Peyer's patch (tissue), 4 donors: ENCODE data around the gene SERTAD1. TPM values are rescaled to one million over a fixed set of nuclear protein-coding genes. Genes with fewer than 3 reads are reported as not detected.
A peak's percentile ranks its signal among the peaks of the same experiment; 100 is the strongest.

Experiments
- DNase-seq, 3 donors: peaks; one replicate each; pipeline ENCODE4 v3.0.0-alpha.2; 2017 to 2019
- H3K27ac ChIP-seq, 4 donors: fragments of 200-600 bp; sonication (generic); one replicate each; pipeline ENCODE4 v1.5.1; 2016 to 2019
- H3K27me3 ChIP-seq, 2 donors: fragments of 200-600 bp; sonication (generic); one replicate each; pipeline ENCODE4 v1.5.1; 2019
- H3K36me3 ChIP-seq, 3 donors: fragments of 200-600 bp; sonication (generic); one replicate each; pipeline ENCODE4 v1.5.1; 2016 to 2019
- H3K4me1 ChIP-seq, 4 donors: fragments of 200-600 bp; sonication (generic); one replicate each; pipeline ENCODE4 v1.5.1; 2016 to 2019
- H3K4me3 ChIP-seq, 4 donors: fragments of 200-600 bp; sonication (generic); 1 replicate in 3 of 4; 2 replicates in 1 of 4; pipeline ENCODE4 v1.5.1; 2016 to 2019; ENCODE audit warnings: mild to moderate bottlenecking in 1 of 4
- H3K9me3 ChIP-seq, 4 donors: fragments of 200-600 bp; sonication (generic); one replicate each; pipeline ENCODE4 v1.5.1; 2016 to 2019; ENCODE audit warnings: mild to moderate bottlenecking in 1 of 4
- POLR2A ChIP-seq, 2 donors: fragments of 450-650 bp; IDR thresholded peaks; one replicate each; pipeline ENCODE4 v1.5.1; 2017; ENCODE audit warnings: antibody characterized with exemption in 2 of 2, mild to moderate bottlenecking in 2 of 2, moderate library complexity in 2 of 2
- total RNA-seq, 4 donors: library from RNA; depleted of rRNA; stranded (reverse); fragments of >200 nt; gene quantifications; one replicate each; pipeline ENCODE4 v1.1.0, GENCODE V29; 2016
- TF ChIP-seq, protein P1 (sequence below), 6 experiments: fragments of 450-650 bp in 4 of 6; fragments of 200-600 bp in 2 of 6; sonication (generic) in 1 of 6; IDR thresholded peaks; one replicate each; pipeline ENCODE4 v1.5.1; 2017 to 2019; ENCODE audit warnings: antibody characterized with exemption in 6 of 6, mild to moderate bottlenecking in 3 of 6, moderate library complexity in 1 of 6

SERTAD1 gene
- total RNA-seq, 4 donors from 2014 or later: 4.1 to 18.2 (median 11.6) TPM

DNA sequence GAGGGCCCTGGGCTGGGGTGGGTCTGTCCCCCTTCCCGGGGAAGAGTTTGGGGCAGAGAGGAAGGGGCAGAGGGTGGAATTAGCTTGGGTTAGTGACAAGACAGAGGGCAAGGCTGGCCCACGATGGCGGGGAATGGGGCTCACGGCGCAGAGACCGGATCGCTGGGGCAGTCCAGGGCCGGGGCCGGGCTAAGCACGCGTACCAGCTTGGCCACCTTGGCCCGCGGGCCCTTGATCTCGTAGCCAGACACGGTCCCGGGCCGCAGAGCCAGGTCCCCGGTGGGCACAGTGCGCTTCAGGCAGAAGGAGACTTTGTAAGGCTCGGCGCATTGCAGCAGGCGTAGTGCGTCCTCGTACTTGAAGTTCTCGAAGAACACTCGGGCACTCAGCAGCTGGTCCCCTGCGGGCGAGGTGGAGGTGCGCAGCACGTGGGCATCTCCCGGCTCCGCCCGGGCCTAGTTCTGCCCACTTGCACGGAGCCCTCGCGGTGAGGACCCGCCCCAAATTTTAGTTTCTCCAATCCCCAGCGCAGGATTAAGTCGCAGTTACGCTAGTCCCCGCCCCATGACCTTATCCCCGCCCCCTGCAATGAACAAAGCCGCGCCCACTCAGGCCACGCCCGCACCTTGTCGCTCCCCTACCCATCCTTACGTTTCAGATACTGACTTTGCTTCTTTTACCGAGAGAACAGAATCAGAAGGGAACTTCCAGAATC lies 27.2 kb downstream of the SERTAD1 start:
- Histone ChIP-seq H3K9me3 (no peaks in the 10 kb centered on the region), H3K27me3 (no peaks in the 10 kb centered on the region), H3K4me3 (no peak overlapping the region), H3K27ac (peak overlapping the region in 2 of 4 donors; percentile 38 to 42), H3K4me1 (peaks cover 0 to 11% (median 2%) of the 10 kb centered on the region in 4 donors), H3K36me3 (no peaks in the 10 kb centered on the region)
- TF ChIP-seq, protein P1, sequence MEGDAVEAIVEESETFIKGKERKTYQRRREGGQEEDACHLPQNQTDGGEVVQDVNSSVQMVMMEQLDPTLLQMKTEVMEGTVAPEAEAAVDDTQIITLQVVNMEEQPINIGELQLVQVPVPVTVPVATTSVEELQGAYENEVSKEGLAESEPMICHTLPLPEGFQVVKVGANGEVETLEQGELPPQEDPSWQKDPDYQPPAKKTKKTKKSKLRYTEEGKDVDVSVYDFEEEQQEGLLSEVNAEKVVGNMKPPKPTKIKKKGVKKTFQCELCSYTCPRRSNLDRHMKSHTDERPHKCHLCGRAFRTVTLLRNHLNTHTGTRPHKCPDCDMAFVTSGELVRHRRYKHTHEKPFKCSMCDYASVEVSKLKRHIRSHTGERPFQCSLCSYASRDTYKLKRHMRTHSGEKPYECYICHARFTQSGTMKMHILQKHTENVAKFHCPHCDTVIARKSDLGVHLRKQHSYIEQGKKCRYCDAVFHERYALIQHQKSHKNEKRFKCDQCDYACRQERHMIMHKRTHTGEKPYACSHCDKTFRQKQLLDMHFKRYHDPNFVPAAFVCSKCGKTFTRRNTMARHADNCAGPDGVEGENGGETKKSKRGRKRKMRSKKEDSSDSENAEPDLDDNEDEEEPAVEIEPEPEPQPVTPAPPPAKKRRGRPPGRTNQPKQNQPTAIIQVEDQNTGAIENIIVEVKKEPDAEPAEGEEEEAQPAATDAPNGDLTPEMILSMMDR (IDR thresholded peaks at IDR 0.05): no peak
- TF ChIP-seq POLR2A (IDR thresholded peaks at IDR 0.05): no peak
- peak; percentile 42 to 79 (median 76) for DNase-seq

GRCh38 chr19:40397568-40397906 lies 28.3 kb downstream of the SERTAD1 start:
- Histone ChIP-seq H3K4me3 (no peak overlapping the region), H3K9me3 (no peaks in the 10 kb centered on the region), H3K36me3 (no peaks in the 10 kb centered on the region), H3K4me1 (peaks cover 0 to 5% (median 0%) of the 10 kb centered on the region in 4 donors), H3K27ac (no peak overlapping the region), H3K27me3 (no peaks in the 10 kb centered on the region)
- no peak for TF ChIP-seq POLR2A (IDR thresholded peaks at IDR 0.05)
- TF ChIP-seq, protein P1 (IDR thresholded peaks at IDR 0.05): no peak
- no peak for DNase-seq

- no peak overlapping the region for H3K27ac ChIP-seq
- DNase-seq: no peak
- TF ChIP-seq, protein P1 (IDR thresholded peaks at IDR 0.05): no peak
- TF ChIP-seq POLR2A (IDR thresholded peaks at IDR 0.05): no peak
- no peaks in the 10 kb centered on the region for H3K36me3 ChIP-seq
- H3K4me1 ChIP-seq: peaks cover 0 to 5% (median 0%) of the 10 kb centered on the region in 4 donors
- no peak overlapping the region for H3K4me3 ChIP-seq
- no peaks in the 10 kb centered on the region for H3K9me3 ChIP-seq
- no peaks in the 10 kb centered on the region for H3K27me3 ChIP-seq
Observed at GRCh38 chr19:40396886-40397567, 28.8 kb downstream of the SERTAD1 start.

GRCh38 chr19:40395956-40396355 lies 29.8 kb downstream of the SERTAD1 start:
- H3K27me3 ChIP-seq: no peaks in the 10 kb centered on the region
- H3K9me3 ChIP-seq: no peaks in the 10 kb centered on the region
- no peak overlapping the region for H3K27ac ChIP-seq
- H3K36me3 ChIP-seq: no peaks in the 10 kb centered on the region
- no peak for DNase-seq
- no peak overlapping the region for H3K4me3 ChIP-seq
- peaks cover 0 to 5% (median 0%) of the 10 kb centered on the region in 4 donors for H3K4me1 ChIP-seq
- TF ChIP-seq POLR2A (IDR thresholded peaks at IDR 0.05): no peak
- TF ChIP-seq, protein P1 (IDR thresholded peaks at IDR 0.05): no peak

DNA sequence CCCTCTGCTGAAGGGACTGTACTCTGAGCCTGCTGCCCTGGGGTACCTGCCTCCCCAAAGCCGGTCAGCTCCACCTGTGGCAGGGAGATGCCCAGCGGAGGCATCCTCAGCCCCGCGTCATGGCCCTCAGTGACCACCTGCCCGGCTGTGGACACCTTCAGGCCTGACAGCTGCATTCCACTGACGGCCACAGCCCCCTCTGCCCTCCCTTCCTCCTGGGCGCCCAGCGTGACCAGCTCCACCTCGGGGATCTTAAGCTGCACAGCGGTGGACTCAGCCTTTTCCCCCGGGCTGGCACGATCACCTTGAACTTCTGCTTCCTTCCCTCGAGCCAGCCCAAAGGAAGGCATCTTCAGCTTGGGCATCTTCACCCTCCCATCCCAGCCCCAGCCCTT lies 31.0 kb downstream of the SERTAD1 start:
- Histone ChIP-seq H3K4me1 (peaks cover 0 to 5% (median 0%) of the 10 kb centered on the region in 4 donors), H3K27ac (no peak overlapping the region), H3K4me3 (no peak overlapping the region), H3K27me3 (no peaks in the 10 kb centered on the region), H3K9me3 (no peaks in the 10 kb centered on the region), H3K36me3 (no peaks in the 10 kb centered on the region)
- DNase-seq: no peak
- TF ChIP-seq, protein P1 (IDR thresholded peaks at IDR 0.05): no peak
- no peak for TF ChIP-seq POLR2A (IDR thresholded peaks at IDR 0.05)
